Stimulated activated CD4-positive, alpha-beta T cell treated with anti-CD3 and anti-CD28 coated beads, Interleukin-15, amount 100 ng/mL, for 48 hours (primary cell): ENCODE measurements around the gene COMT.
"Not testable (repeated sequence)": the region's sequence is repeated elsewhere in the genome, so short reads cannot be mapped to it uniquely, and the experiment has no call there.

Source experiments
- DNase-seq, 2 donors: peaks; one replicate each; pipeline ENCODE4 v3.0.0-alpha.2; 2020; ENCODE audit warnings: low read depth in 2 of 2

COMT gene

DNA sequence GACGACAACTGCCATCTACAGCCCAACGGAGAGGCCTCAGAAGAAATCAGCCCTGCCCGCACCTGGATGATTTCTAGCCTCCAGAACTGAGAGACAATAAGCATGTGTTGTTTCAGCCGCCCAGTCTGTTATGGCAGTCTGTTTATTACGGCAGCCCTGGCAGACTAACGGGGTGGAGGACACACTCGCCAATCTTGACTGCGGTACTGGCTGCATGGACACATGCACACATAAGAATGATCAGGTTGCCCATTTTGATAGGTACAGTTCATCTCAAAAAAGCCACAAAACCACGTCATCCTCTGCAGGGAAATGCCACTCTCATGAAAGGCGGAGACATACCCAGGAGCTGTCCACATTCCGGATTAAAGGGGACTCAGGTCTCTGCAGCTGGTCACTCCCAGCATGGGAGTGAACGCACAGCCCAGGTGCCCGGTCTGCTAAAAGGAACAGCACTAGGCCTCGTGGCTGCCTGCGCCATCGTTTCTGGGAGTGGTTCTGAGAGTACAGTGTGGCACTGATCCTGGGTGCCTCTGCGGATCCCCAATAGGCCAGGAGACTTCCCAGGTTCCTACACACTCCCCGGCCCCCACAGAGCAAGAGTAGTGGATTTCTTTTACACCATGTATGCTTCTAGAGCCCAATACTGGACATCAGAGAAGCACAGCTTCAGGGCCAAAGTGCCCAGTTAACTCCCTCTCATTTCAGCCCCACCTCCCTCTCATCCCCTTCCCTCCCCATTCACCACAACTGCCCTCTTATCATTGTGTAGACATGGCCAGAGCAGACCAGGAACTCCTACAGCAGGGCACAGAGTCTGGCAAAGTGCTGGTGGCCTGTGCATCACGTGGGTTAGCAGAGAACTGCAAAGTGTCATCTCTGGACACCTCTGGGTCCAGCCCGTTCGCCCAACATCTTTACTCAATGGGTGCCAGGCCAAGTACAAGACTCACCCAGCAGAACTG, 11.7 kb upstream of the COMT start:
- DNase-seq, result no peak

DNA sequence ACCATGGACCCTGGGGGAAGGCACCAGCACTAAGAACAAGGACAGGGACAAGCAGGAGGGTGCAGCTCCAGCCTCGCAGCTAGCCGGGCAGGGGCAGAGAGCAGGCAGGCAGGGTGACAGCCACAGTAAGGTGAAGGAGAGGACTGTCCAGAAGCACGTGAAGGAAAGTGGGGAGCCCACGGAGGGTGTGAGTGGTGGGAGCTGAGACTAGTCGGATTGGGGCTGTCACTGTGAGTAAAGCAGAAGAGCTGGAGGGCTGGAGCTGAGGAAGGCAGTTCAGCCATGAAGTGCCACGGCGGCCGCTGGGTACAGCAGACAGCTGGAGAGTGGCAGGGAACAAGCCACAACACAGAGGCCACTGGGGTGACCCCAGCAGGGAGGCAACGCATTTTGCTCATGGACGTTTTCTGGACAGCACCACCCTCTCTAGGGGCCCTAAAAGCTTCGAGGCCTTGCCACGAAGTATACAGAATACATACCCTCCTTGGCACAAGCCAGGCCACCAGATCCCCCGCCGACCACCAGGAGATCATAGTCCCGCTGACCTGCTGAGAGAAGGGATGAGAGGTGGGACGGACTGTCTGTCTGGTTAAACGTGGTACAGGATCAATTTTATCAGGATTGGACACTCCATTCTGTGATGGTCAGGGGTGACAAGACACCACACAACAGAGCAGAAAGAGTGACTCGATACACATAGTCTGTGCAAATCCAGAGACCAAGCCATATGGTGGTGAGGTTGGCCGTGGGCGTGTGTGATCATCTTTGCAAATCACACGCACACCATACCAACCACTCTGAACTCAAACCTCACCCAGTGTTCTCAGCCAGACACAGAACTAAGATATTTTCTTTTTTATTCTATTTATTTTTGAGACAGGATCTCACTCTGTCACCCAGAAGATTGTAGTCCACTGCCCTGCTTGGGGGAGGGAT, 10.8 kb upstream of the COMT start:
- no peak for DNase-seq

DNA sequence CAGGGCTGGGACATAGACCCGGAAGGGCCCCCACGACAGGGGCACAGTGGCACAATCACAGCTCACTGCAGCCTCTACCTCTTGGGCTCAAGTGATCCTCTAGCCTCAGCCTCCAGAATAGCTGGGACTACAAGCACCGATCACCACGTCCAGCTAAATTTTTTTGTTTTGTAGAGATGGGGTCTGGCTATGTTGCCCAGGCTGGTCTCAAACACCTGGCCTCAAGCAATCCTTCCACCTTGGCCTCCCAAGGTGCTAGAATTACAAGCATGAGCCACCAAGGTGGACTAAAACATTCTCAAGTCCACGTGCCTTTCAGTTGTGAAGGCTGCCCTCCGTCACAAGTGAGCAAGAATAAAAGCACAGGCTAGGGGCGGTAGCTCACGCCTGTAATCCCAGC, 10.1 kb upstream of the COMT start:
- no peak for DNase-seq

DNA sequence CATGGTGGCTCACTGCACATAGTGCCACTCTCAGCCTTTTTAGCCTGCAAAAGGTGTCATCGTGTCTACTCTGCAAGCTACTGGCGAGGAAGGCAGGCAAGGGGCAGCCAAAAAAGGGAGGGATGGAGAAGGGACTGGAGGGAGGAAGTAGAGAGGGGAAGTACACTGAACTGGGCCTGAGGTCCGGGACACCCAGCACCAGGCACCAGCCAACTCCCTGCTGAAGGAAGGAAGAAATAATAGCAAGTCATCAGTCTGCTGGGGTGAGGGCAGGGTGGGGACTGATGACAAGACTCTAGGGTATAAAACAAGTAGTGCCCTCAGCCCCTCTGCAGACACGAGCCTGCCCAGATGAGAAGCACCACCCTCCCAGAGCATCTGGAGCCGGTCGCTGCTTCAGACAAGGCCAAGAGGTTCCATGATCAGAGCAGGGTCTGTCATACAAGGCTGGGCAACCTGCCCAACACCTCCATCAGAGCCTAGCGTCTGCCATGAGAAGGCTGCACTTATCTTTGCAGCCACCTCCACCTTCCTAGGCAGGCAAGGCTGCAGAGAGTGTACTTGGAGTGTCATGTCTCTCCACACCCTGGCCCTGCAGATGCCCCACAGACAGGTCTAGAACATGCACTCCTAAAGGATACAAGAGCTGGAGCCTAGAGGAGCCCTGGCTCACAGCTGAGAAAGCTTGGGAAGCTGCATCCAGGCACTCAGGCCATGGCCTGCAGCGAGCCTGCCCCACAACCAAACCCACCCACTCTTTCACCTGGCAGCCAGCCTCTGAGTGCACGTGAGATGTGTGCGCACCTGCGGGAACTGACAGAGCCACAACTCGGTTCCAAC, 9.0 kb upstream of the COMT start:
- DNase-seq, result no peak

DNA sequence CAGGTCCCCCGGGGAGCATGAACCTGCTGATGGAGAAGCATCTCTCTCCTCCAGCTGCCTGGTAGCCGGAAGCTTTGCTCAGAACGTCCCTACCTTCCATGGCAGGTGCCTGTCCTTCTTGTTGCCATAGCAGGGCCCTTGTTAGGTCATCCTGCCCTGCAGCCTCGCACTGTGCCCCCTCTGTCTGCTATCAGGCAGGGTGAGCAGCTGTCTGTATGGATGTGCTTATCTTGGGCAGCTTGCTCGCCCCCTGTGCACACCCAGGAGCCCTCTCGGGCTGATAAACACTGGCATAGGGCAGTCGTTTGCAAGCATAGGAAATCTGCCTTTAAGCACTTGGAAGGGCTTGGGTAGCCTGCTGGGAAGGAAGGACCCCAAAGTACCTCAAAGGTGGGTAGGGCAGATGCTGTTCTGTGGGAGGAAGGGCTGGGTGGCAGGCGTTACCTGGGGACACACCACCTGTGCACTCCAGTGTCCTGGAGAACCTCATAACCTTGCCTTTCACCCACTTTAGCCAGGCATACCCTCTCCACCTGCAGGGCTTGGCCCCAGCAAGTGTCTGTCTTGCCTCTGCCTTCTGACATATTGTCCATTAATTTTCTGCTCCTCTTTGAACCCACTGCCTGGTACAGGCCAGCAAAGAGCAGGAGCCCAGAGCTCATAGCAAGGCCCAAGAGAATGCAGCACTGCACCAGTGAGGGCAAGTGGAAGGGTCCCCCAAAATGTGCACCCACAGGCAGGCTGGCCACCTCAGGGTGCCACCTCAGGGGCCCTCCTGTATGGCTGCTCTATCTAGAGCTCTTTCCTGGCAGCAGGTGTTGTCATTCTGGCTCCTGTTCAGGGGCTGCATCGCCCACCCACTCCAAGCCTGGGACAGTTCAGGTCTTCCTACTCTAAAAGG, 8.0 kb upstream of the COMT start:
- no peak for DNase-seq

DNA sequence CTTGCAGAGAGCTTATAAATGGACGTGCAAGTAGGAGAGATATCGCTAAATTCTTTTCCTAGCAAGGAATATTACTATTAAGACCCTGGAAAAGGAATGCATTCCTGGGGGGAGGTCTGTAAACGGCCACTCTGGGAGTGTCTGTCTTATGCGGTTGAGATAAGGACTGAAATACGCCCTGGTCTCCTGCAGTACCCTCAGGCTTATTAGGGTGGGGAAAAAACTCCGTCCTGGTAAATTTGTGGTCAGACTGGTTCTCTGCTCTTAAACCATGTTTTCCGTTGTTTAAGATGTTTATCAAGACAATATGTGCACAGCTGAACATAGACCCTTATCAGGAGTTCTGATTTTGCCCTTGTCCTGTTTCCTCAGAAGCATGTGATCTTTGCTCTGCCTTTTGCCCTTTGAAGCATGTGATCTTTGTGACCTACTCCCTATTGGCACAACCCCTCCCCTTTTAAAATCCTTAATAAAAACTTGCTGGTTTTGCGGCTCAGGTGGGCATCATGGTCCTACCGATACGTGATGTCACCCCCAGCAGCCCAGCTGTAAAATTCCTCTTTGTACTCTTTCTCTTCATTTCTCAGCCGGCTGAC, 6.4 kb upstream of the COMT start:
- not testable (repeated sequence) for DNase-seq

DNA sequence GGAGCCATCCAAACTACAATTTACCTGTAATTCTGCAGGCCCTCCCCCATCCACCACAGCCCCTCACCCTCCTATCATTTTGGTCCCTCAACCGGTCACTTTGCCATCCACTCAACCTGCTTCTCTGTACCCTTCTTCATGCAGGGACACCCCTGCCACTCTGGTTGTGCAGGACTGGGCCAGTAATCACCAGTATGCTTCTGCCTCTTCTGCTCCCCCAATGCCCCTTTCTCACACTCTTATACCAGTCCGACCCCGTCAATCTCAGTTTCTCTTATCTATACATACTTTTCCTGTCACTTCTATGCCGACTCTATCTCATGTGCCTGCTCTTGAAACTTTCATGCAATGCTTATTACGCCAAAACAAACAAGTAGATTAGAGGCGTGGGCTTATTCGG, 5.1 kb upstream of the COMT start:
- no peak for DNase-seq

DNA sequence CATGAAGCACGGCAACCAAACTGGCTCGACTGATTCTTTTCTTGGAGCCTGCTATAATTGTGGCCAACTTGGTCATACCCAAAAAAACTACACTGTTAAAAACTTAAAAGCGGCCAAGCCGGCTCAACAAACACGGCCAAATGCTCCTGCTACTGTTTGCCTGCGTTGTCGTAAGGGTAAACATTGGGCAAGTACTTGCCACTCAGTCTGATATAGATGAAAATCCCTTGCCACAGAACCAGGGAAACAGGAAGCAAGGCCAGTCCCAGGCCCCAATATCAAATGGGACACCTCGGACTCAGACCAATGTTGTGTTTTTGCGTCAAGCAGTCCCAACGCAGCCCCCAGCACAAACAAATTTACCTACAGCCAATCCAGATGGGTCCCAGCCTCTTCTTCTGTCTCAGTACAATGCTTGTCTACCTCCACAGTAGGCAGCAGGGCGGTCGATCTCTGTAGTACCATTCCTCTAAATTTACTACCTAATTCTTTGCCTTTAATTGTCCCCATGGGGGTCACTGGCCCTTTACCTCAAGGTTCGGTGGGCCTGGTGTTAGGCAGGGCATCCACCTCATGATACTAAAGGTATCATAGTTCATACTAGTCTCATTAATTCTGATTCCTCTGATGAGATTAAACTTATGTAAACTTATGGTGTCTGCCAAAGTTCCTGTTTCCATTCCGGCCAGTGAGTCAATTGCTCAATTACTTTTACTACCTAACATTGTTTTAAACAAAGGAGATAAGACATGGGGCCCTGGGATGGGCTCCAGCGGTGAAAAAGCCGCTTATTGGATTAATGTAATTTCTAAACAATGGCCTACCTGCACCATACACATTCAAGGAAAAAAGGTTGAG, 3.7 kb upstream of the COMT start:
- no peak for DNase-seq

DNA sequence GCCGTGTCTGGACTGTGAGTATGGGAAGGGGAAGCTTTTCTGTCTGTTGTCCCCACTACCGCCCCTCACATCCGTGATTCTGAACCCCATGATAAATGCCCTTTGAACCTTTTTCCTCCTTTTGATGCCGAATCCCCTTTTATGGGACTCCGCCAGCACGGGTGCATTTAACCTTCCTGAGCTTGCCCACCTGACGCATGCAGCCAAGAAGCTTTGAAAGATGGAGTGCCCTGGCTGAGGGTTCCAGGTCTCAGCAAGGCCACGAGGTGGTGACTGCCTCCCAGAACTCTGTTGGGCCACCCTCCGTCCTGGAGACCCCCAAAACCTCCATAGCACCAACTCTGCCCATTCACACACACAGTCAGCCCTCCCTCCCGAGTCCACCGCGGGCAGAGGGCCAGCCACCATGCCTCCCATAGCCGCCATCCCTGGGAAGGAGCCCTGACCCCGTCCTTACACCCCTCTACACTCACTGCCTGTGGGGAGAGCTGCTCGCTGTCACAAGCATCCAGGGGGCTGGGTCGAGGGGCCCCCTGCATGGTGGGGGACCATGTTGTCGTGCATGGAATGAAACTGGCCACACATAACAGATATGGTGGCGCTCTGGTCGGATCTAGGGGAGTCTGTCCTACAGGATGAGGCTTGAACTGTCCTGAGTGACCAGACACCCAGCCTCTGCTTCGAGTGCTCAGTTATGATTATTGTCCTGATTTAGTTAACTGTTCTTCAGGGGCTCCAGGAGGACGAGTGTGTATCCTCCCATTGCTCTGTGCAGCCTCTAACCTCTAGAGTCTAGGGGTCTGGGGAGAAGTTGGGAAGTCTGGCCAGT, 822 bp upstream of the COMT start:
- DNase-seq, result no peak

DNA sequence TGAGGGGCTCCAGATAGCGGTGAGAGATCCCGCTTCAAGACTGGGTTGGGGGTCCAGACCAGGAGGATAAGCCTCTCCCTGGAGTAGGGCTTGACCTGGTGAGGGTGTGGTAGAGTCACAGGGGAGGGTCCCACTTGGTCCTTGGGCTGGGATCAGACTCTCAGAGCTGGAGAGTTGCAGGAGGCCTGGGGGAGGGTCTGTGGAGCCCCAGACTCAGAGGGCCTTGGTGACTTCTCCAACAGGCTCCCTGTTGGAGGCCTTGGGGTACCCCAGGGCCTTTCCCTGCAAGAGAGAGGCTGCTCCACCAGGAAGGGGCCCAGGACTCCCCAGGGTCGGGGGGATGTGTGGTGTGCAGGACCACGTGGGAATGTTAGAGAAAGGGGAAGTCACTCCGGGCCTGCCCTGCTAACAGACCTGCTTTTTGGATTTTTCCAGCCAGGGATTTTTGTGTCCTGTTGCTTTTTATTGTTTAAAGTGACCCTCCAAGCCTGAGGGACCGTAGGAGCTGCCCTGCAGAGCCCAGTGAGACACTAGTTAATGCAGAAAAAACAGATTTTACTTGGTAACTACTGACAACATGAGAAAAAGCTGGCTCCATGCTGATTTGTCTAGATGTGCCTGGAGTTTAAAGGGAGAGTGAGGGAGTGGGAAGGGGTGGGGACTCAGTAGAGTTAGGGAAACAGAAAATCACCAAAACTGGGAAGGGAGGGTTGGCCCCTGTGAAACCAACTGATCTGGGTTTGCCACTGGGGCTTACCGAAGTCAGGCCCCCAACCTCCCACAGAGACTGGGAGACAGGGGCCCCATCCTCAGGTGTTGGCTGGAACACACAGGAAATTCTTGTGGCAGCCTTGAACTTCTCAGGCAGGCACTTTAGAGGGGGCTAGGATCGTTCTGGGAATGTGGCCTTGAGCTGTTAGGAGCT, 847 bp downstream of the COMT start:
- DNase-seq, result no peak

DNA sequence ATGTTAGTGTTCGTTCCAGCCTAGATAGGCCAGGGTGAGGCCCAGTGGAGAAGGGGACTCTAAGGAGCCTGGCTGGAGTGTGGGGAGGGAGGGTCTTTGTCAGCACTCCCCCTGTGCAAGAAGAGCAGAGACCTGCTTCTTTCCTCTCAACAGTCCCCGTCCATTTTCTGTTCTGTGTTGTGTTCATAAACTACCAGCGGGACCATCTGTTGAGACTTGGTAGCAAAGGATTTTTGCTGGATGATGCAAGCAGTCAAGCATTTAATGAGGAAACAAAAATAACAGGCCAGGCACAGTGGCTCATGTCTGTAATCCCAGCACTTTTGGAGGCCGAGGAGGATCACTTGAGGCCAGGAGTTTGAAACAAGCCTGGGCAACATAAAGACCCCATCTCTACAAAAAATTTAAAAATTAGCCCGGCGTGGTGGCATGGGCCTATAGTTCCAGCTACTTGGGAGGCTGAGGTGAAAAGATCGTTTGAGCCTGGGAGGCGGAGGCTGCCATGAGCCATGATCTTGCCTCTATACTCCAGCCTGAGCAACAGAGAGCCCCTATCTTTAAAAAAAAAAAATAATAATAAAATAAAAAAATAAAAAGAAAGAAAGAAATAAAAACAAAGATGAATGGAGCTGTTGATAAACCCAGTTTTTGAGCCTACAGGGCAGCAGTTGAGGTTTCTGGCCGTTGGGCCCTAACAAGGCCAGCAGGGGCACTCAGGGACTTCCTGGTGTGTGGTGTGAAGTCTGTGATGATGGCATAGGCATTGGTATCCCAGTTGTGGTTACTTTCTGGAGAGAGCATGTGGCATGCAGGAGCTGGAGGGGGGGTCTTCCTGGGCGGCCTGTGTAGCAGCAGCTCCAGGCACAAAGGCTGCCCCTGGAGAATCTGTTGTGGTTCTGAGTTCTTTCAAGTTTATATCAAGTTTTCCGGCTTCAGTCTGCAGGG, 1.8 kb downstream of the COMT start:
- DNase-seq, result no peak

DNA sequence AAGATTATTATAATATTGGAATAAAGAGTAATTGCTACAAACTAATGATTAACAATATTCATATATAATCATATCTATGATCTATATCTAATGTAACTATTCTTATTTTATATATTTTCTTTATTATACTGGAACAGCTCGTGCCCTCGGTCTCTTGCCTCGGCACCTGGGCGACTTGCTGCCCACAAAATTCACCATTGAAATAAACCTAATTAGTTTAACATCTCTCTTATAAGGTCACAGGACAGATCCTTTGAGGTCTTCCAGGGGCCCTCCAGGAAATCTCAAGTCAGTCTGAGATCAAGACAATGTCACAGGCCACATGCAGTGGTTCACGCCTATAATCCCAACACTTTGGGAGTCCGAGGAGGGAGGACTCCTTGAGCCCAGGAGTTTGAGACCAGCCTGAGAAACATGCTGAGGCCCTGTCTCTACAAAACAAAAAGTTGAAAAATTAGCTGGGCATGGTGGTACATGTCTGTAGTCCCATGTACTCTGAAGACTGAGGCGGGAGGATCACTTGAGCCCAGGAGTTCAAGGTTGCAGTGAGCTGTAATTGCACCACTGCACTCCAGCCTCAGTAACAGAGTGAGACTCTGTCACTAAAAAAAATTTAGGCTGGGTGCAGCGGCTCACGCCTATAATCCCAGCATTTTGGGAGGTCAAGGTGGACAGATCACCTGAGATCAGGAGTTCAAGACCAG, 6.6 kb downstream of the COMT start:
- no peak for DNase-seq

DNA sequence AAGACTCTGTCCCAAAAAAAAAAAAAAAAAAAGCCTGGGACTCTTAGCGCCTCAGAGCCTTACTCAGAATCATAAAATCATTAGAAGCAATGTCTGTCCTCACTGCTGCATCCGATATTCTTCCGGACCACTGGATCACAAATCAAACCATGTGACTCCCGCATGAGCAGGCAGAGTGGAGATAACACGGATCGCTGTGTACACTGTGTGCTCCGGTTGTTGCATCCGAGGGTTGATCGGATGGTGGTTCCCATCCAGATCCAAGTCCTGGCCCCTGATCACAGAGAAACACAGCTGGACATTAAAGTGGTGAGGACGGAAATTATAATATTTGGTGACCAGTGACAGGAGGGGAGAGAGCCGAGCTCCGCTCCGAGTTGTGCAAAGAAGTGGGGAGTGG, 9.8 kb downstream of the COMT start:
- no peak for DNase-seq

DNA sequence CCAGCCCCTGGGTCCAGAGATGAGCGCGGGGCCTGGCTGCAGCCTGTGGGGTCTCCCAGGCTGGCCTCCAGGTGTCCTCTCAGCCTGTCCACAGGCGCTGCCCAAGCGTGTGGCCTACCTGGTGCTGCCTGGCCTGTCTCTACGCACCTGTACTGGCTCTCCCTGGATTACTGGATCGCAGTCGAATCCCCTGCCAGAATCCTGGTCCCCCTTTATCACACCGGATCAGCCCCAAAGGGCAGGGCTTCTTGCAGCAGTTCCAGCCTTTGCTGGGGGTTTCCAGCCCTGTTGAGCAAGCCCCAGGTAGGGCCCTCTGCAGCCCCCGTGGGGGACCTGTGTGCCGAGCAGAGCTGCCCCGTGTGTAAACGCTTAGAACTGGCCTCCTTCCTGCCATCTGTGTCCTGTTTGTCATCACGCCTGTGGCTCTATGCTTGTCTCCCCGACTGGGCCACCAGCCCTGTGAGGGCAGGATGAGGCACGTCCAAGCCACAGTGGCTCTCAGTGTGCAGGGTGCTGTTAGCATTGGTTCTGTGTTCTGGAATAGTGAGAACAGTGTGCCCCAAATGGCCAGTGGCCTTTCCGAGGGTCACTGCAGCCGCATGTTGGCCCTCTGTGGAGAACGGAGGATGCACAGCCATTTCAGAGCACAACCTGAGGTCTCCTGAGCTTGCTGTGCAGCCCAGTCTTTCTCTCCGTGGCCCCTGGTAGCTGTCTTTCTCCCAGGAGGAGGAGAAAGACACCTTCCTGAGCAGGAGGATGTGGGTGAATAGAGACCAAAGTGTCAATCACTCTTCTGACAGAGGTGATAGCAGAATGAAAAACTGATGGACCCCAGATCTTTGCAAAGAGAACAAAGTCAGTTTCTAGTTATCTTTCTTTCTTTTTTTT, 13.9 kb downstream of the COMT start:
- no peak for DNase-seq

DNA sequence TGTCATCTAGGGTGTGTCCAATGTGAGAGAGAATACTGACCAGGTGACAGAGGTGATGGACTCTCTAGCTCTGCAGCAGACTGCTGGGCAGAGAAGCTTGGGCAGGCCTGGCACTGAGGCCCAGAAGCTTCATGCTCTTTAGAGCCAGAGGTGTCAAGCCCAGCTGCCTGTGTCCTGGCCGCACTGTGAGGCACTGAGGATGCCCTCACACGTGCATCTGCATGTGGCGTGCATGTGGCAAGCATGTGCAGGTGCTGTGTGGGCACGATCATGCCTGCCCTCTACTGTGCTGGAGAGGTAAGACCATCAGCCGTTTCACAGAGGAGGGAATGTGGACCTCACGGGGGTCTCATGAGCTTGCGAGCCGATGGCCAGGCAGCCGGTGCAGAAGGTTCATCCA, 15.9 kb downstream of the COMT start:
- DNase-seq, result no peak
